GM12878 (cell line): Measurements from ENCODE around the gene ZNF548. TPM values are rescaled to one million over a fixed set of nuclear protein-coding genes. Genes with fewer than 3 reads are reported as not detected.

ENCODE experiments used
- ATAC-seq: fragments of 200-7000 bp; cut with Tn5 transposase; 3 replicates; pipeline ENCODE4 v1.9.1; 2020; ENCODE audit warnings: mild to moderate bottlenecking, moderate library complexity
- BruUV-seq: library from RNA; stranded (reverse); fragments of 400-500 nt; replicated peaks from 2 replicates; lab custom pipeline; 2021; lab: Mats Ljungman, UMichigan
- CTCF ChIA-PET: fragments of 300-600 bp; sonication (Branson Sonifier 250); formaldehyde crosslinking; extraction: SDS; loops from one replicate; lab custom pipeline; 2021; ENCODE audit warnings: inconsistent platforms; lab: Yijun Ruan, JAX
- POLR2A ChIA-PET: fragments of 350-600 bp; formaldehyde crosslinking; extraction: SDS; loops from one replicate; lab custom pipeline; 2021; ENCODE audit warnings: inconsistent platforms; lab: Charles Lee
- RAD21 ChIA-PET: fragments of 300-600 bp; sonication (Branson Sonifier 250); formaldehyde crosslinking; loops from one replicate; lab custom pipeline; 2023; ENCODE audit warnings: antibody characterized with exemption; ENCODE audit not compliant: unreplicated experiment; lab: Charles Lee
- SMC1A ChIA-PET: fragments of 300-600 bp; sonication (Branson Sonifier 250); formaldehyde crosslinking; loops from one replicate; lab custom pipeline; 2023; ENCODE audit not compliant: unreplicated experiment, uncharacterized antibody; lab: Charles Lee
- DNase-seq: peaks from one replicate; pipeline ENCODE4 v3.0.0-alpha.2; 2011; ENCODE audit warnings: low read depth, low spot score
- FAIRE-seq: peaks from 3 replicates; lab custom pipeline; 2011; peaks lifted over from hg19 to GRCh38; lab: Jason Lieb, UNC
- H2AFZ ChIP-seq: 2 replicates; pipeline ENCODE4 v1.6.0; 2011; ENCODE audit warnings: low read depth, low read length, control low read depth; ENCODE audit not compliant: control insufficient read depth
- H3K27ac ChIP-seq: 2 replicates; pipeline ENCODE4 v1.5.1; 2011; ENCODE audit warnings: control low read depth; ENCODE audit not compliant: control insufficient read depth, insufficient read depth
- H3K27me3 ChIP-seq, 2 experiments: replicated peaks in 1 of 2; 2 replicates each; pipeline versions ENCODE4 v1.6.0 to v1.6.1; 2011; ENCODE audit warnings: low read length in 1 of 2; ENCODE audit not compliant: control insufficient read depth in 2 of 2, insufficient read depth in 2 of 2
- H3K36me3 ChIP-seq, 2 experiments: 2 replicates each; pipeline ENCODE4 v1.5.1; 2011; ENCODE audit warnings: low read length in 1 of 2; ENCODE audit not compliant: control insufficient read depth in 2 of 2, insufficient read depth in 2 of 2
- H3K4me1 ChIP-seq: 2 replicates; pipeline ENCODE4 v1.6.1; 2011; ENCODE audit warnings: mild to moderate bottlenecking, low read length, moderate library complexity, mixed read lengths; ENCODE audit not compliant: control insufficient read depth, insufficient read depth
- H3K4me2 ChIP-seq: 2 replicates; pipeline ENCODE4 v1.6.0; 2011; ENCODE audit warnings: control low read depth; ENCODE audit not compliant: control insufficient read depth, insufficient read depth
- H3K4me3 ChIP-seq: fragments of 200-600 bp; sonication (generic); 2 replicates; pipeline ENCODE4 v1.5.1; 2016
- H3K79me2 ChIP-seq: 2 replicates; pipeline ENCODE4 v1.6.0; 2011; ENCODE audit warnings: low read length; ENCODE audit not compliant: control insufficient read depth, insufficient read depth
- H3K9ac ChIP-seq: 2 replicates; pipeline ENCODE4 v1.8.0; 2011; ENCODE audit warnings: low read length, control low read depth, mixed read lengths; ENCODE audit not compliant: control insufficient read depth, insufficient read depth
- H3K9me3 ChIP-seq: replicated peaks from 3 replicates; pipeline ENCODE4 v1.5.1; 2011; ENCODE audit warnings: mild to moderate bottlenecking, low read length; ENCODE audit not compliant: control insufficient read depth, insufficient read depth
- H4K20me1 ChIP-seq: 2 replicates; pipeline ENCODE4 v1.6.0; 2011; ENCODE audit not compliant: control insufficient read depth, insufficient read depth
- CTCF ChIP-seq, 3 experiments: IDR thresholded peaks in 2 of 3; conservative IDR thresholded peaks in 1 of 3; 2 replicates each; pipeline ENCODE4 v1.5.1; 2011; ENCODE audit warnings: low read depth in 3 of 3, low read length in 3 of 3, mild to moderate bottlenecking in 3 of 3, control low read depth in 2 of 3, moderate library complexity in 2 of 3, inconsistent platforms in 1 of 3, mixed read lengths in 1 of 3; ENCODE audit not compliant: control insufficient read depth in 2 of 3, insufficient read depth in 1 of 3; ENCODE audit errors: extremely low read depth in 1 of 3
- EED ChIP-seq: sonication (generic); IDR thresholded peaks from 2 replicates; pipeline ENCODE4 v1.6.1; 2016; ENCODE audit warnings: antibody characterized with exemption, low read depth
- HDAC2 ChIP-seq: fragments of 200-600 bp; sonication (generic); IDR thresholded peaks from 2 replicates; pipeline ENCODE4 v1.6.1; 2017
- MAX ChIP-seq: IDR thresholded peaks from 2 replicates; pipeline ENCODE4 v1.6.1; 2012; ENCODE audit warnings: low read depth, low read length, improper control_type of control experiment
- MEF2A ChIP-seq: IDR thresholded peaks from 2 replicates; pipeline ENCODE4 v1.6.1; 2011; ENCODE audit warnings: low read depth, mild to moderate bottlenecking, low read length, moderate library complexity; ENCODE audit not compliant: insufficient read depth
- MXI1 ChIP-seq: fragments of 150-350 bp; IDR thresholded peaks from 2 replicates; pipeline ENCODE4 v1.6.1; 2011; ENCODE audit warnings: low read depth, mild to moderate bottlenecking, inconsistent platforms, low read length, improper control_type of control experiment
- NR2F1 ChIP-seq: fragments of 450-650 bp; conservative IDR thresholded peaks from 2 replicates; pipeline ENCODE4 v1.6.1; 2017; ENCODE audit warnings: mild to moderate bottlenecking
- RAD51 ChIP-seq: fragments of 450-650 bp; IDR thresholded peaks from 2 replicates; pipeline ENCODE4 v1.6.1; 2016; ENCODE audit warnings: moderate library complexity, mild to moderate bottlenecking, inconsistent platforms
- SP1 ChIP-seq: IDR thresholded peaks from one replicate; pipeline ENCODE4 v1.6.1; 2011; ENCODE audit warnings: low read depth, low read length
- SUZ12 ChIP-seq: fragments of 200-600 bp; sonication (generic); IDR thresholded peaks from one replicate; pipeline ENCODE4 v1.6.1; 2018; ENCODE audit warnings: antibody characterized with exemption, mild to moderate bottlenecking; ENCODE audit not compliant: unreplicated experiment
- USF1 ChIP-seq: IDR thresholded peaks from 2 replicates; pipeline ENCODE4 v1.6.1; 2011; ENCODE audit warnings: borderline replicate concordance, low read depth, mild to moderate bottlenecking, moderate library complexity, mixed read lengths, low read length; ENCODE audit not compliant: insufficient read depth; ENCODE audit errors: extremely low read length
- ZNF207 ChIP-seq: fragments of 450-650 bp; IDR thresholded peaks from 2 replicates; pipeline ENCODE4 v1.6.1; 2014; ENCODE audit warnings: antibody characterized with exemption, mild to moderate bottlenecking, borderline replicate concordance
- ZNF24 ChIP-seq: fragments of 450-650 bp; IDR thresholded peaks from 2 replicates; pipeline ENCODE4 v1.6.1; 2017; ENCODE audit warnings: antibody characterized with exemption, mild to moderate bottlenecking
- ZNF274 ChIP-seq: IDR thresholded peaks from one replicate; pipeline ENCODE4 v1.8.0; 2011; ENCODE audit not compliant: insufficient read length, insufficient read depth
- ZNF687 ChIP-seq: fragments of 450-650 bp; IDR thresholded peaks from 2 replicates; pipeline ENCODE4 v1.6.1; 2017; ENCODE audit warnings: mild to moderate bottlenecking, moderate library complexity
- WGBS: methylation state at CpG from one replicate; pipeline ENCODE4 v1.1.6; 2016; ENCODE audit warnings: low lambda C conversion rate; ENCODE audit not compliant: insufficient replicate concordance, insufficient coverage; ENCODE audit errors: missing lambda C conversion rate; 5-methylcytosine and 5-hydroxymethylcytosine counted together
- in situ Hi-C: fragments of 300-500 bp; cut with MboI; formaldehyde crosslinking; loops from 9 replicates; pipeline ENCODE4 v1.14.3; 2018; ENCODE audit warnings: mixed read lengths
- intact Hi-C: fragments of 100-400 bp; cut with micrococcal nuclease; formaldehyde crosslinking; loops from one replicate; pipeline ENCODE4 v1.14.2; 2022; ENCODE audit not compliant: unreplicated experiment
- polyA plus RNA-seq, 11 experiments: library from polyadenylated mRNA; depleted of rRNA in 4 of 11; unstranded in 6 of 11; stranded (reverse) in 5 of 11; fragments of >200 nt; fragmentation: Nextera tagmentation in 4 of 11; fragmentation: Illumina TruSeq in 1 of 11; extraction: Ambion mirVana in 4 of 11; extraction: Trizol in 1 of 11; gene quantifications; 1 replicate in 1 of 11; 2 replicates in 10 of 11; pipeline versions ENCODE4 v1.2.1 to v1.2.3, GENCODE V29; 2011 to 2016; ENCODE audit warnings: inconsistent platforms in 2 of 11, missing spikeins in 2 of 11, low read depth in 1 of 11
- total RNA-seq, 4 experiments: library from RNA; depleted of rRNA in 3 of 4; stranded (reverse); fragments of >200 nt in 3 of 4; fragmentation: Illumina TruSeq in 1 of 4; extraction: Trizol in 1 of 4; gene quantifications; 2 replicates each; pipeline versions ENCODE4 v1.2.1 to v1.2.3, GENCODE V29; 2013 to 2021

The ZNF548 gene
- total and polyA plus RNA-seq, 10 of the 15 experiments (the other 5 are each of a cell fraction or from before 2014, with no cell fraction given): 3.9 to 44.8 (median 16.5) TPM

- no peak overlapping the region for H2AFZ ChIP-seq
- BruUV-seq: no TSS peak
- DNase-seq (no peak), FAIRE-seq (no peak), ATAC-seq (no peak)
- intact Hi-C loops: no loop called here
- SMC1A ChIA-PET: interaction anchor here (0.8 kb wide), 1 partner anchor 55 kb away, joined by 3 read pairs; no protein-coding TSS in a partner anchor
- TF ChIP-seq MXI1: no peak
- no peak for TF ChIP-seq USF1
- TF ChIP-seq HDAC2: no peak
- no peak for TF ChIP-seq ZNF207
- no peak for TF ChIP-seq ZNF274
- no peak for TF ChIP-seq MEF2A
- no peak for TF ChIP-seq SP1
- no peak for TF ChIP-seq NR2F1
- no peak for TF ChIP-seq MAX
- no peak for TF ChIP-seq EED
- no peak for TF ChIP-seq ZNF24
- TF ChIP-seq RAD51: no peak
- no peak for TF ChIP-seq SUZ12
- no peak for TF ChIP-seq ZNF687
- TF ChIP-seq CTCF (IDR thresholded peaks at IDR 0.05 in 2 of 3, conservative IDR thresholded peaks at IDR 0.05 in 1 of 3; ENCODE audit: control insufficient read depth in 2 of 3, extremely low read depth in 1 of 3, insufficient read depth in 1 of 3, low read depth in 3 of 3, low read length in 3 of 3): no peak
- peaks cover 8% of the 10 kb centered on the region for H3K79me2 ChIP-seq
- RAD21 ChIA-PET: no interaction called here
- no peak overlapping the region for H3K4me2 ChIP-seq
- no peaks in the 10 kb centered on the region for H3K27me3 ChIP-seq
- CTCF ChIA-PET: interaction anchor here (1.4 kb wide), 1 partner anchor 32 kb away, joined by 3 read pairs; the partner anchor contains the start of gene ZNF548
- H3K27ac ChIP-seq: no peak overlapping the region
- H4K20me1 ChIP-seq: no peaks in the 10 kb centered on the region
- POLR2A ChIA-PET: interaction anchor here (0.6 kb wide), 1 partner anchor 10 kb away, joined by 3 read pairs; no protein-coding TSS in a partner anchor
- in situ Hi-C loops: no loop called here
- no peaks in the 10 kb centered on the region for H3K4me1 ChIP-seq
- WGBS: 95% methylated on average over 5 of the region's 5 CpGs
- no peak overlapping the region for H3K9ac ChIP-seq
- no peak overlapping the region for H3K4me3 ChIP-seq
- peaks cover 14% of the 10 kb centered on the region; the same call in 1 of the 3 replicates for H3K9me3 ChIP-seq
- H3K36me3 ChIP-seq: peaks cover 10 to 33% of the 10 kb centered on the region in 2 experiments
These were observed 32.2 kb upstream of the ZNF548 start for GRCh38 chr19:57357406-57357805.
